H1 (cell line): ENCODE measurements around the gene SCARF1. TPM values are rescaled to one million over a fixed set of nuclear protein-coding genes. Genes with fewer than 3 reads are reported as not detected.

Experiments used
- ATF3 ChIP-seq: IDR thresholded peaks from 2 replicates; pipeline ENCODE4 v1.6.1; 2011; ENCODE audit warnings: low read depth, mild to moderate bottlenecking, low read length; ENCODE audit not compliant: insufficient read depth
- polyA plus RNA-seq, 7 experiments: library from polyadenylated mRNA; depleted of rRNA in 3 of 7; stranded (reverse) in 5 of 7; unstranded in 2 of 7; fragments of >200 nt in 5 of 7; fragments of 200-250 nt in 2 of 7; gene quantifications; 1 replicate in 5 of 7; 2 replicates in 1 of 7; 4 replicates in 1 of 7; pipeline versions ENCODE4 v1.2.1 to v1.2.3, GENCODE V29; 2011 to 2013; ENCODE audit warnings: missing spikeins in 2 of 7, mixed read lengths in 2 of 7
- total RNA-seq: library from RNA; stranded (reverse); fragmentation: NEBNext Ultra II Directional; extraction: Animal tissue kit (Norgen Biotek cat#: 25700); gene quantifications from 2 replicates; pipeline ENCODE4 v1.2.1, GENCODE V29; 2021

The SCARF1 gene
- total and polyA plus RNA-seq, 2 of the 8 experiments (the other 6 are each of a cell fraction or from before 2014, with no cell fraction given), result 1.1 to 1.6 TPM

DNA sequence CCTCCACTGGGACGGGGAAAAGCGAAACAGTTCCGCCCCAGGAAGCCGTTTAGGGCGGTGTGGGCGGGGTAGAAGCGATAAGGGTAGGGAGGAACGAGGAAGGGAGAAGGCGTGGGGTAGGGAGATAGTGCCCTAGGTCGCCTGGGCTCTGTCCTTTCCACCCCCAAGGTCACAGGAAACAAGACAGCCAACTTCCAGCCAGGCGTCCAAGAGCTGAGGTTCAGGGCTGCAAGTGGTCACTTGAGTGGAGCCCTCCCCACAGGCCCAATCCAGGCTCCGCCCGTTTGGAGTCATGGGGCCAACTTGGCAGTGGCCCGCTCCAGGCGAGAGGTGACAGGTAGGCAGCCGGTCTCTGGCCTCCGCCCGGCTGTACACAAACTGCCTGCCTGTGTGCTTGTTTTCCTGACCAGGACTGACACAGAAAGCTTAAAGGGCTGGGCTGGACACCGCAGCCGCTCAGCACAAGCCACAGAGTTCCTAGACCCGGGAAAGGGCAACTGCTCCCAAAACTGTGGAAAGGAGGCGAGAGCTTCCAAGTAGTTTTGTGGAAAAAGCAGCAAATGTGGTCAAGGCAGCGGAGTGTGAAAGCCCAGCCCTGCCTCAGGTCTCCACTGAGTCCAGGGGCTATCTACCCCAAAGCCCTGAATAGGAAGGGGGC is 4.4 kb upstream of the SCARF1 start, which contains the start of gene RILP (continued):
- TF ChIP-seq ATF3, result no peak
